PC-9 (cell line): ENCODE measurements around the gene MUC22. TPM values are rescaled to one million over a fixed set of nuclear protein-coding genes. Genes with fewer than 3 reads are reported as not detected.
A peak's percentile ranks its signal among the peaks of the same experiment; 100 is the strongest.

Source experiments
- Bru-seq: library from RNA; stranded (reverse); fragments of 400-500 nt; gene quantifications from one replicate; lab custom pipeline; 2021; lab: Mats Ljungman, UMichigan
- BruChase-seq, 2 experiments: library from RNA; stranded (reverse); fragments of 400-500 nt; gene quantifications; one replicate each; lab custom pipeline; 2021; lab: Mats Ljungman, UMichigan
- BruUV-seq: library from RNA; stranded (reverse); fragments of 400-500 nt; replicated peaks from 2 replicates; lab custom pipeline; 2021; lab: Mats Ljungman, UMichigan
- CTCF ChIA-PET: fragments of 300-600 bp; sonication (Branson Sonifier 250); formaldehyde crosslinking; loops from one replicate; lab custom pipeline; 2022; ENCODE audit warnings: antibody characterized with exemption; lab: Charles Lee
- POLR2A ChIA-PET: fragments of 300-600 bp; sonication (Branson Sonifier 250); formaldehyde crosslinking; loops from one replicate; lab custom pipeline; 2022; ENCODE audit warnings: antibody characterized with exemption; ENCODE audit not compliant: unreplicated experiment; lab: Charles Lee
- DNase-seq, 2 experiments: peaks; one replicate each; pipeline versions ENCODE4 v3.0.0 to v3.0.0-alpha.2; 2015 to 2022; ENCODE audit warnings: mixed read lengths in 1 of 2
- H2AFZ ChIP-seq: fragments of 200-600 bp; sonication (generic); 2 replicates; pipeline ENCODE4 v1.8.1; 2017; ENCODE audit warnings: antibody characterized with exemption
- H3F3A ChIP-seq: fragments of 200-600 bp; sonication (generic); 2 replicates; pipeline ENCODE4 v1.8.1; 2017; ENCODE audit warnings: antibody characterized with exemption, mild to moderate bottlenecking, low read depth; ENCODE audit not compliant: insufficient read depth
- H3K27ac ChIP-seq: fragments of 200-600 bp; sonication (generic); 2 replicates; pipeline ENCODE4 v1.6.1; 2016; ENCODE audit warnings: mixed run types
- H3K27me3 ChIP-seq: fragments of 200-600 bp; sonication (generic); 2 replicates; pipeline ENCODE4 v1.6.1; 2016; ENCODE audit warnings: low read depth, mixed run types; ENCODE audit not compliant: insufficient read depth
- H3K36me3 ChIP-seq: fragments of 200-600 bp; sonication (generic); 2 replicates; pipeline ENCODE4 v1.6.1; 2016; ENCODE audit warnings: low read depth, mixed run types
- H3K4me1 ChIP-seq: fragments of 200-600 bp; sonication (generic); replicated peaks from 2 replicates; pipeline ENCODE4 v1.6.1; 2016; ENCODE audit warnings: mixed run types; ENCODE audit not compliant: insufficient read depth
- H3K4me2 ChIP-seq: fragments of 200-600 bp; sonication (generic); 2 replicates; pipeline ENCODE4 v1.6.1; 2017; ENCODE audit warnings: mixed run types
- H3K4me3 ChIP-seq: fragments of 200-600 bp; sonication (generic); 2 replicates; pipeline ENCODE4 v1.6.1; 2016; ENCODE audit warnings: mixed run types
- H3K79me2 ChIP-seq: fragments of 200-600 bp; sonication (generic); 2 replicates; pipeline ENCODE4 v1.6.1; 2017; ENCODE audit warnings: low read depth, mixed run types
- H3K9me2 ChIP-seq: fragments of 200-600 bp; sonication (generic); 2 replicates; pipeline ENCODE4 v1.8.1; 2017; ENCODE audit warnings: mild to moderate bottlenecking; ENCODE audit not compliant: insufficient read depth
- H3K9me3 ChIP-seq: fragments of 200-600 bp; sonication (generic); 2 replicates; pipeline ENCODE4 v1.8.1; 2016; ENCODE audit warnings: low read depth; ENCODE audit not compliant: insufficient read depth
- H4K20me1 ChIP-seq: fragments of 200-600 bp; sonication (generic); 2 replicates; pipeline ENCODE4 v1.8.1; 2017; ENCODE audit not compliant: insufficient read depth
- EZH2 ChIP-seq: fragments of 200-600 bp; sonication (generic); IDR thresholded peaks from 2 replicates; pipeline ENCODE4 v1.8.0; 2017; ENCODE audit warnings: antibody characterized with exemption, low read depth
- intact Hi-C: fragments of 100-400 bp; cut with micrococcal nuclease; formaldehyde crosslinking; loops from one replicate; pipeline ENCODE4 v1.10.0; 2022; ENCODE audit not compliant: unreplicated experiment
- long read RNA-seq: library from polyadenylated mRNA; stranded (forward); transcript quantifications from one replicate; pipeline ENCODE4 v2.0.0, GENCODE V29; 2022
- total RNA-seq: library from RNA; stranded (reverse); gene quantifications from 2 replicates; pipeline ENCODE4 v1.2.3, GENCODE V29; 2021
- TF ChIP-seq, protein P1 (sequence below): fragments of 200-600 bp; sonication (generic); conservative IDR thresholded peaks from 2 replicates; pipeline ENCODE4 v1.6.1; 2017; ENCODE audit warnings: mixed run types, antibody characterized with exemption, mild to moderate bottlenecking, moderate library complexity

The MUC22 gene
- not detected in 2 replicates for total RNA-seq
- not detected for Bru-seq, nascent RNA
- BruChase-seq, experiment 1, labeled RNA remaining after a 2-hour chase = not detected
- BruChase-seq, experiment 2, labeled RNA remaining after a 6-hour chase = not detected
- long read RNA-seq = 0 reads

DNA sequence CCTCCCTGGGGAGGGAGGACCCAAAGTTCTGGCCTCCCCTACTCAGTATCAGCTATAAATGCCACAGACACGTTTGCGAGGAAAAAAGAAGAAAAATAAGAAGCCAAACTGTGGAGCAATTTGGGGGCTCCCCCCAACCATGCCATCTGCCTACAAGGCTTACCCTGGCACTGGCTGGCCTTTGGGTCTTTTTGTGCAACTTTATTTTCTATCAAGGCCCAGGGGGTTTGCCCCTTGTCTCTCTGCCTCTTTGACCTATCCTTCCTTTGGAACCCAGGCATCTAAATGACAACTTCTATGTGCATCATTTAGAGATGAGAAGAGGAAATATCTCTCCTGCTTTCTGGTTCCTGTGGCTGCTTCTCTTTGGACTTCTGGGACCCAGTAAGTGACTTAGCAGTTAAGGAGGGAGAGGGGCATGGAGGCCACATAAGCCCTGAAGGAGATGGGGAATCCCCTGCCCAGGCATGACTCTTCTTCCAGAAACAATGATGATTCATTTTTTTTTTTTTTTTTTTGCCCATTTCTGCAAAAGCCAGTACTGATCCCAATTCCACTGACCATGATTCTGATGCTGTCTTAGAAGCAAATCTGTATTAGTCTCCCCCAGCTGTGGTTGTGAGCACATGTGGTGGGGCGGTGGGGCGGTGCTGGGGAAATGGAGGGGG lies at the start of gene MUC22:
Gene MUC22 (plus strand): TSS at position 82 of the 668 bp plus-strand sequence. CDS start 233 bp downstream, at position 315.
- Histone ChIP-seq H3K36me3 (no peaks in the 10 kb centered on the region), H3K9me3 (no peaks in the 10 kb centered on the region; the same call in 1 of the 2 replicates), H3K9me2 (no peaks in the 10 kb centered on the region), H3K4me3 (no peak within 1 kb of the TSS), H3K27me3 (no peaks in the 10 kb centered on the region), H3K27ac (no peak within 1 kb of the TSS), H3K4me2 (no peak within 1 kb of the TSS), H2AFZ (no peak within 1 kb of the TSS), H3K4me1 (peaks cover 48% of the 10 kb centered on the region), H4K20me1 (no peaks in the 10 kb centered on the region), H3K79me2 (no peaks in the 10 kb centered on the region), H3F3A (peaks cover 21% of the 10 kb centered on the region)
- DNase-seq = no peak
- TF ChIP-seq, protein P1, sequence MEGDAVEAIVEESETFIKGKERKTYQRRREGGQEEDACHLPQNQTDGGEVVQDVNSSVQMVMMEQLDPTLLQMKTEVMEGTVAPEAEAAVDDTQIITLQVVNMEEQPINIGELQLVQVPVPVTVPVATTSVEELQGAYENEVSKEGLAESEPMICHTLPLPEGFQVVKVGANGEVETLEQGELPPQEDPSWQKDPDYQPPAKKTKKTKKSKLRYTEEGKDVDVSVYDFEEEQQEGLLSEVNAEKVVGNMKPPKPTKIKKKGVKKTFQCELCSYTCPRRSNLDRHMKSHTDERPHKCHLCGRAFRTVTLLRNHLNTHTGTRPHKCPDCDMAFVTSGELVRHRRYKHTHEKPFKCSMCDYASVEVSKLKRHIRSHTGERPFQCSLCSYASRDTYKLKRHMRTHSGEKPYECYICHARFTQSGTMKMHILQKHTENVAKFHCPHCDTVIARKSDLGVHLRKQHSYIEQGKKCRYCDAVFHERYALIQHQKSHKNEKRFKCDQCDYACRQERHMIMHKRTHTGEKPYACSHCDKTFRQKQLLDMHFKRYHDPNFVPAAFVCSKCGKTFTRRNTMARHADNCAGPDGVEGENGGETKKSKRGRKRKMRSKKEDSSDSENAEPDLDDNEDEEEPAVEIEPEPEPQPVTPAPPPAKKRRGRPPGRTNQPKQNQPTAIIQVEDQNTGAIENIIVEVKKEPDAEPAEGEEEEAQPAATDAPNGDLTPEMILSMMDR = no peak
- no peak for TF ChIP-seq EZH2
- ChIA-PET POLR2A (no interaction called here), CTCF (no interaction called here)
- no TSS peak for BruUV-seq
- intact Hi-C loops = no loop called here

DNA sequence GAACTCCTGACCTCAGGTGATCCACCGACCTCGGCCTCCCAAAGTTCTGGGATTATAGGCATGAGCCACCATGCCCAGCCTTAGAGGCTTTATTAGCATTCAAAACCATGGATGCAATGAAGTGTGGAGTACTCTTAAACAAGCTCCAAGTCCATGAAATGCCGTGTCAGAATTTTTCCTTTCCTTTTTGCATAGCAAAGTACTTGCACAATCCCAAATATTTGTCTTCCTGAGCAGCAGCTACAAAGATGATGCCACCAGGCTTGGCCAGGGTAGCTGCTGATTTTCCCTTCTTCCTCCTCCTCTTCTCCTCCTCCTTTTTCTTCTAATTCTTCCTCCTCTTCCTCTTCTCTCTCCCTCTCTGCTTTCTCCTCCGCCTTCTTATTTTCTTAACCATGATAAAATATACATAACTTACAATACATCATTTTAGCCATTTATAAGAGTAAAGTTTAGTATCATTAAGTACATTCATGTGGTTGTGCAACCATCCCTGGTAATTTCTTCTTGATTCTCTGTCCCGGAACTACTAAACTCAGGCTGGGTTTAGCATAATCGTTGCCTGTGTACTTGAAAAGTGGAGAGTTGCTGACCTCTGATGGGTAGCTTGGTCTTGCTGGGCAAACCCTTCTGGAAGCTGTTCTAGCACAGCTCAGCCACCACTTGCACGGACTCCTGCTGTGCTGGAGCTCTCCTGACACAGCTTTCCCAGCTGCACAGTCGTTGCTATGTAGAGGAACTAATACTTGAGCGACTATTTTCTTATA lies 49.2 kb upstream of the MUC22 start:
- Histone ChIP-seq H3K9me2 (no peaks in the 10 kb centered on the region), H3K27ac (no peak overlapping the region), H3K4me1 (peaks cover 21% of the 10 kb centered on the region), H3F3A (peaks cover 20% of the 10 kb centered on the region; the same call in 1 of the 2 replicates), H2AFZ (no peak overlapping the region), H3K27me3 (no peaks in the 10 kb centered on the region; the same call in 1 of the 2 replicates), H4K20me1 (no peaks in the 10 kb centered on the region), H3K36me3 (no peaks in the 10 kb centered on the region), H3K9me3 (no peaks in the 10 kb centered on the region), H3K4me3 (no peak overlapping the region), H3K79me2 (no peaks in the 10 kb centered on the region), H3K4me2 (0 out of 2 replicates have a peak overlapping the region, but pooled peaks have one; percentile 2)
- no TSS peak for BruUV-seq
- TF ChIP-seq, protein P1 = no peak
- TF ChIP-seq EZH2 = no peak
- CTCF ChIA-PET = no interaction called here
- DNase-seq = peak in 1 of 2 experiments; percentile 53
- intact Hi-C loops = no loop called here
- POLR2A ChIA-PET = interaction anchor here (0.7 kb wide), 1 partner anchor 14 kb away, joined by 3 read pairs; no protein-coding TSS in a partner anchor

DNA sequence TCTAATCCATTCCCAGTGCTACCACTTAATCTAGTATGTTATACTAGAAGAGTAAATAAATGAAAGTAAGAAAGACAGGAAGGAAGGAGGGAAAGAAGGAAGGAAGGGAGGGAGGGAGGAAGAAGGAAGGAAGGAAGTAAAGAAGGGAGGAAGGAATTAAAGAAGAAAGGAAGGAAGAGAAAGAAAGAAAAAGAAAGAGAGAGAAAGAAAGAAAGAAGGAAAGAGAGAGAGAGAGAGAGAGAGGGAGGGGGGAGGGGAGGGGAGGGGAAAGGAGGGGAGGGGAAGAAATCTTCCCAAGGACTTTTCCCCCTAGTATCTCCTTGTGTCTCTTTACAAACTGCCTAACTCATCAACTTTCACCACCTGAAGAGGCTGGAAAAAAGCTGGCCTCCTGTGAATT lies 47.6 kb upstream of the MUC22 start:
- H3K79me2 ChIP-seq = no peaks in the 10 kb centered on the region
- H3K4me1 ChIP-seq = 0 out of 2 replicates have a peak, but pooled peaks cover 14% of the 10 kb centered on the region
- intact Hi-C loops = no loop called here
- ChIA-PET POLR2A (no interaction called here), CTCF (no interaction called here)
- no peaks in the 10 kb centered on the region for H3K9me2 ChIP-seq
- no peak overlapping the region for H3K4me3 ChIP-seq
- BruUV-seq = no TSS peak
- no peaks in the 10 kb centered on the region for H4K20me1 ChIP-seq
- no peaks in the 10 kb centered on the region for H3K9me3 ChIP-seq
- H3K36me3 ChIP-seq = no peaks in the 10 kb centered on the region
- DNase-seq = no peak
- H3K27ac ChIP-seq = no peak overlapping the region
- no peak overlapping the region for H3K4me2 ChIP-seq
- H3F3A ChIP-seq = peaks cover 17% of the 10 kb centered on the region; the same call in 1 of the 2 replicates
- no peak overlapping the region for H2AFZ ChIP-seq
- TF ChIP-seq EZH2 = no peak
- no peaks in the 10 kb centered on the region; the same call in 1 of the 2 replicates for H3K27me3 ChIP-seq
